Measurements from ENCODE around the gene HEPN1. TPM values are rescaled to one million over a fixed set of nuclear protein-coding genes. Genes with fewer than 3 reads are reported as not detected.
"Not testable (repeated sequence)": the region's sequence is repeated elsewhere in the genome, so short reads cannot be mapped to it uniquely, and the experiment has no call there.

HEPN1 gene
- total and polyA plus RNA-seq, 2 of the 4 experiments (the other 2 are of a cell fraction): not detected

DNA sequence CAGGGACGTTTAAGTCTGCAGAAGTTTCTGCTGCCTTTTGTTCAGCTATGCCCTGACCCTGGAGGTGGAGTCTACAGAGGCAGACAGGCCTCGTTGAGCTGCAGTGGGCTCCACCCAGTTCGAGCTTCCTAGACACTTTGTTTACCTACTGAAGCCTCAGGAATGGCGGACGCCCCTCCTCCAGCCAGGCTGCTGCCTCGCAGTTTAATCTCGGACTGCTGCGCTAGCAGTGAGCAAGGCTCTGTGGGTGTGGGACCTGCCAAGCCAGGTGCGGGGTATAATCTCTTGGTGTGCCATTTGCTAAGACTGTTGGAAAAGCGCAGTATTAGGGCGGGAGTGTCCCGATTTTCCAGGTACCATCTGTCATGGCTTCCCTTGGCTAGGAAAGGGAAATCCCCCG is 49.1 kb downstream of the HEPN1 start:
- CTCF ChIA-PET: interaction anchor here (0.9 kb wide), 1 partner anchor 123 kb away, joined by 3 read pairs; no protein-coding TSS in a partner anchor
- H4K20me1 ChIP-seq (ENCODE audit: insufficient read depth, low read length): not testable (repeated sequence)

More for the DNA sequence above, 49.1 kb downstream of the HEPN1 start:
- H3K4me3 ChIP-seq (ENCODE audit: insufficient read depth, low read depth, low read length); H2BK120ac ChIP-seq (ENCODE audit: low read depth, low read length); BruUV-seq (replicated peaks); H2BK20ac ChIP-seq (ENCODE audit: low read depth, low read length); H4K91ac ChIP-seq (ENCODE audit: insufficient read depth, low read depth, low read length); ATAC-seq (ENCODE audit: low read depth); H3K4me2 ChIP-seq (ENCODE audit: low read depth, low read length); DNase-seq; POLR2A ChIA-PET (ENCODE audit: unreplicated experiment); H3K23ac ChIP-seq (ENCODE audit: low read depth, low read length); H3K9ac ChIP-seq (ENCODE audit: low read depth, low read length); H4K5ac ChIP-seq (ENCODE audit: low read depth, low read length); H2BK5ac ChIP-seq (ENCODE audit: low read depth, low read length, poor library complexity, severe bottlenecking); H3K9me1 ChIP-seq (ENCODE audit: insufficient read depth, low read length); H3K9me3 ChIP-seq (ENCODE audit: control insufficient read depth, insufficient read depth, low read length); H3K14ac ChIP-seq (replicated peaks; ENCODE audit: low read depth, low read length); H3K36me3 ChIP-seq (ENCODE audit: control insufficient read depth, insufficient read depth, low read length); H2AK9ac ChIP-seq (replicated peaks; ENCODE audit: low read depth, low read length, poor library complexity); H2AFZ ChIP-seq (replicated peaks; ENCODE audit: low read length, poor library complexity); H2BK15ac ChIP-seq (ENCODE audit: low read depth, low read length); H3K4me1 ChIP-seq (ENCODE audit: control insufficient read depth, insufficient read depth, low read length); H3K27ac ChIP-seq (ENCODE audit: insufficient read depth, low read length); H3K27me3 ChIP-seq (ENCODE audit: control insufficient read depth, insufficient read depth, low read length); H4K8ac ChIP-seq (ENCODE audit: low read depth in 2 of 2, low read length in 2 of 2); H3K79me1 ChIP-seq (ENCODE audit: low read depth in 1 of 2, low read length in 2 of 2); H3K4ac ChIP-seq (ENCODE audit: low read depth, low read length); H2AK5ac ChIP-seq (ENCODE audit: low read depth, low read length); dilution Hi-C loops (cut with HindIII; ENCODE audit: low sequenced_read_pairs, unreplicated experiment); H3K18ac ChIP-seq (ENCODE audit: low read depth, low read length); H3K56ac ChIP-seq (ENCODE audit: extremely low read depth, insufficient read depth, low read length): not testable (repeated sequence)
- intact Hi-C loops (cut with micrococcal nuclease): loop anchor here (10.0 kb wide), 1 partner anchor 597 kb away; the partner anchor contains the start of gene EI24
- 68% methylated on average over 3 of the region's 13 CpGs; no CpG with 5 or more reads in 1 of the 2 experiments for WGBS, 2 experiments (ENCODE audit: extremely low coverage in 2 of 2, insufficient read length in 1 of 2)
- in situ Hi-C loops (cut with MboI; ENCODE audit: low sequenced_read_pairs): loop anchor here (10.0 kb wide), 1 partner anchor 437 kb away; no protein-coding TSS in a partner anchor

Other genes with a start within 250 kb of the HEPN1 start
- 3.3 and 4.7 TPM in 2 replicates for gene SIAE, start 245.5 kb upstream of the HEPN1 start, total RNA-seq (2012; rRNA removed)
- 11.3 and 12.0 TPM in 2 replicates for gene SIAE, start 245.5 kb upstream of the HEPN1 start, polyA plus RNA-seq (2012; rRNA removed)
- gene SPA17, start 245.3 kb upstream of the HEPN1 start, total RNA-seq (2012; rRNA removed): 9.9 and 14.4 TPM in 2 replicates
- gene SPA17, start 245.3 kb upstream of the HEPN1 start, polyA plus RNA-seq (2012; rRNA removed): 10.6 and 11.5 TPM in 2 replicates
- gene NRGN, start 179.3 kb upstream of the HEPN1 start, total RNA-seq (2012; rRNA removed): 0.54 and 0.83 TPM in 2 replicates
- 24.8 and 27.8 TPM in 2 replicates for gene NRGN, start 179.3 kb upstream of the HEPN1 start, polyA plus RNA-seq (2012; rRNA removed)
- not detected in 2 replicates for gene VSIG2, start 167.0 kb upstream of the HEPN1 start, total RNA-seq (2012; rRNA removed)
- not detected in 2 replicates for gene VSIG2, start 167.0 kb upstream of the HEPN1 start, polyA plus RNA-seq (2012; rRNA removed)
- gene ESAM, start 157.0 kb upstream of the HEPN1 start, total RNA-seq (2012; rRNA removed): under 0.01 TPM in 1 of 2 replicates, not detected in the other
- 0.12 and 0.20 TPM in 2 replicates for gene ESAM, start 157.0 kb upstream of the HEPN1 start, polyA plus RNA-seq (2012; rRNA removed)
- gene MSANTD2, start 118.8 kb upstream of the HEPN1 start, total RNA-seq (2012; rRNA removed): 5.0 and 6.4 TPM in 2 replicates
- gene MSANTD2, start 118.8 kb upstream of the HEPN1 start, polyA plus RNA-seq (2012; rRNA removed): 4.8 and 6.0 TPM in 2 replicates
- gene ROBO3, start 53.8 kb upstream of the HEPN1 start, total RNA-seq (2012; rRNA removed): 10.3 and 12.0 TPM in 2 replicates
- gene ROBO3, start 53.8 kb upstream of the HEPN1 start, polyA plus RNA-seq (2012; rRNA removed): 54.1 and 64.5 TPM in 2 replicates
- 0.56 and 0.72 TPM in 2 replicates for gene ROBO4, start 21.4 kb upstream of the HEPN1 start, total RNA-seq (2012; rRNA removed)
- 0.82 and 1.4 TPM in 2 replicates for gene ROBO4, start 21.4 kb upstream of the HEPN1 start, polyA plus RNA-seq (2012; rRNA removed)
- 0.18 TPM in 1 of 2 replicates, not detected in the other for gene HEPACAM, start 16.8 kb downstream of the HEPN1 start, total RNA-seq (2012; rRNA removed)
- 0.03 and 0.09 TPM in 2 replicates for gene HEPACAM, start 16.8 kb downstream of the HEPN1 start, polyA plus RNA-seq (2012; rRNA removed)
- 2.0 and 2.5 TPM in 2 replicates for gene CCDC15, start 35.0 kb downstream of the HEPN1 start, total RNA-seq (2012; rRNA removed)
- gene CCDC15, start 35.0 kb downstream of the HEPN1 start, polyA plus RNA-seq (2012; rRNA removed): 0.69 and 1.1 TPM in 2 replicates
- 0.72 and 0.83 TPM in 2 replicates for gene SLC37A2, start 144.1 kb downstream of the HEPN1 start, total RNA-seq (2012; rRNA removed)
- gene SLC37A2, start 144.1 kb downstream of the HEPN1 start, polyA plus RNA-seq (2012; rRNA removed): 1.1 and 1.5 TPM in 2 replicates
- gene TMEM218, start 192.4 kb downstream of the HEPN1 start, total RNA-seq (2012; rRNA removed): 19.4 and 24.4 TPM in 2 replicates
- gene TMEM218, start 192.4 kb downstream of the HEPN1 start, polyA plus RNA-seq (2012; rRNA removed): 17.7 and 23.0 TPM in 2 replicates
- gene PKNOX2, start 245.5 kb downstream of the HEPN1 start, total RNA-seq (2012; rRNA removed): 0.72 and 1.1 TPM in 2 replicates
- 1.7 and 2.3 TPM in 2 replicates for gene PKNOX2, start 245.5 kb downstream of the HEPN1 start, polyA plus RNA-seq (2012; rRNA removed)

Measured in IMR-90 (cell line).